ENCODE results near the gene TOE1.
"Not testable (repeated sequence)": the region's sequence is repeated elsewhere in the genome, so short reads cannot be mapped to it uniquely, and the experiment has no call there.

TOE1 gene

DNA sequence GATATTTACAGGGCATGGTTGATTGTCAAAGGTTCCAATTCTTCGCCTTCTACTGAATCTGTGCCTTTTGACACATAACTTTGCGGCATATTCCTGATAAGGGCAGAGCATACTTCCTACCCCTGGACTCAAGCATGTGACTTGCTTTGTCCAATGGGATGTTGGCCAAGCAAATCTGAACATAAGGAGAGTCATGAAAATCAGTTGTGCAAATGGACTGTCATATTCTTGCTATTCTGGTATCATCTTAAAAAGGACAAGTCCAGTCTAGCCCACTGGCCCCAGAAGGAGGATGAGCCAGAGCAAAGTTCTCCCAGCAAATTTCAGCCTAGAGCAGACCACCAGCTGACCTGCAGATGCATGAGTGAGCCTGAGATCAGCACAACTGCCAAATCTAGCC is 41.3 kb downstream of the TOE1 start:
- H3K4me3 ChIP-seq (ENCODE audit: control insufficient read depth, low read depth, low read length) = no peak overlapping the region
- TF ChIP-seq, protein P1, sequence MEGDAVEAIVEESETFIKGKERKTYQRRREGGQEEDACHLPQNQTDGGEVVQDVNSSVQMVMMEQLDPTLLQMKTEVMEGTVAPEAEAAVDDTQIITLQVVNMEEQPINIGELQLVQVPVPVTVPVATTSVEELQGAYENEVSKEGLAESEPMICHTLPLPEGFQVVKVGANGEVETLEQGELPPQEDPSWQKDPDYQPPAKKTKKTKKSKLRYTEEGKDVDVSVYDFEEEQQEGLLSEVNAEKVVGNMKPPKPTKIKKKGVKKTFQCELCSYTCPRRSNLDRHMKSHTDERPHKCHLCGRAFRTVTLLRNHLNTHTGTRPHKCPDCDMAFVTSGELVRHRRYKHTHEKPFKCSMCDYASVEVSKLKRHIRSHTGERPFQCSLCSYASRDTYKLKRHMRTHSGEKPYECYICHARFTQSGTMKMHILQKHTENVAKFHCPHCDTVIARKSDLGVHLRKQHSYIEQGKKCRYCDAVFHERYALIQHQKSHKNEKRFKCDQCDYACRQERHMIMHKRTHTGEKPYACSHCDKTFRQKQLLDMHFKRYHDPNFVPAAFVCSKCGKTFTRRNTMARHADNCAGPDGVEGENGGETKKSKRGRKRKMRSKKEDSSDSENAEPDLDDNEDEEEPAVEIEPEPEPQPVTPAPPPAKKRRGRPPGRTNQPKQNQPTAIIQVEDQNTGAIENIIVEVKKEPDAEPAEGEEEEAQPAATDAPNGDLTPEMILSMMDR (conservative IDR thresholded peaks at IDR 0.05; ENCODE audit: control insufficient read depth, insufficient read depth, low read depth, low read length) = no peak

DNA sequence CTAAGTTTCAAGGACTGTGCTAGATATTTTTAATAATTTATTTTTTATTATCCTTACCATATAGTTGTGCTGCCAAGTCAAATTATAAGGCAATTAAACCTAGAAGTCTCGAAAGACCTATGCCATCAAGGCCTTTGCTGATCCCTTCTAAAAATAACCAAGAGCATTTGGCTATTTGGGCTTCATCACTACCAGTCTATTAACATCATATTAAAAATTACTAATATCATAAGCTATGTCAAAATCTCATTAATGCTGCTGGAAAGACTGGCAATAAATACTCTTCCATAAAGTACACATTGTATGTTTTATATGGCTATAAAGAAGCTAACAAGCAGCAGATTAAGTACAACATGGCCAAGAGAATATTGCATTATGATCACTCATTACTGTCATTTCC is 43.2 kb downstream of the TOE1 start:
- no peak for DNase-seq (ENCODE audit: low read depth)
- no peak overlapping the region for H3K4me3 ChIP-seq (ENCODE audit: control insufficient read depth, low read depth, low read length)
- TF ChIP-seq, protein P1 (conservative IDR thresholded peaks at IDR 0.05; ENCODE audit: control insufficient read depth, insufficient read depth, low read depth, low read length) = no peak

More for the DNA sequence above, 41.3 kb downstream of the TOE1 start:
- no peak for DNase-seq (ENCODE audit: low read depth)

DNA sequence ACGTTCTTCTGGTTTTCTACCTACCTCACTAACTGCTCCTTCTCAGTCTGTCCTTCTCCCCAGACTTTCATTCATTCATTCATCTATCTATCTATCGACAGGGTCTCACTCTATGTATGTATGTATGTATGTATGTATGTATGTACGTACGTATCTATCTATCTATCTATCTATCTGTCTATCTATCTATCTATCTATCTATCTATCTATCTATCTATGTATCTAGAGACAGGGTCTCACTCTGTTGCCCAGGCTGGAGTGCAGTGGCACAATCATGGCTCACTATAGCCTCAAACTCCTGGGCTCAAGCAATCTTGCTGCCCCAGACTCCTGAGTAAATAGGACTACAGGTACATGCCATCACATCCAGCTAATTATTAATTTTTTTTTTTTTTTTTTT is 44.2 kb downstream of the TOE1 start:
- H3K4me3 ChIP-seq (ENCODE audit: control insufficient read depth, low read depth, low read length) = not testable (repeated sequence)

DNA sequence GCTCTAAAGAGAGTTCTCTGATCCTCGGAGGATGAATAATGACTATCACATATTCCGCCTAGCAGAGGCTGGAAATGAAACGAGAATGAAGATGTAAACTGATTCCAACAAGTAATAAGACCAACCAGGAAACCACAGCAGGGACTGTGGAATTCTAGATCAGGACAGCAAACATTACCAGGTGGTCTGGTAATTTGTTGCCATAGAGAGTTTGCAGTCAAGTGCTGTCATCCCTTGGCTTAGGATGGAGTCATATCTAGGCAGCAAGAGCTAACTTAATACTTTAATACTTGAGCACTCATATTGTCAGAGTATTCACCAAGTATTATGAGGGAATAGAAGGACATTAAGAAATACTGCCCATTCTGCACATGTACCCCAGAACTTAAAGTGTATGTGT is 45.3 kb downstream of the TOE1 start:
- TF ChIP-seq, protein P1 (conservative IDR thresholded peaks at IDR 0.05; ENCODE audit: control insufficient read depth, insufficient read depth, low read depth, low read length) = no peak
- DNase-seq (ENCODE audit: low read depth) = no peak
- H3K4me3 ChIP-seq (ENCODE audit: control insufficient read depth, low read depth, low read length) = no peak overlapping the region

More for the DNA sequence above, 44.2 kb downstream of the TOE1 start:
- DNase-seq (ENCODE audit: low read depth) = not testable (repeated sequence)

DNA sequence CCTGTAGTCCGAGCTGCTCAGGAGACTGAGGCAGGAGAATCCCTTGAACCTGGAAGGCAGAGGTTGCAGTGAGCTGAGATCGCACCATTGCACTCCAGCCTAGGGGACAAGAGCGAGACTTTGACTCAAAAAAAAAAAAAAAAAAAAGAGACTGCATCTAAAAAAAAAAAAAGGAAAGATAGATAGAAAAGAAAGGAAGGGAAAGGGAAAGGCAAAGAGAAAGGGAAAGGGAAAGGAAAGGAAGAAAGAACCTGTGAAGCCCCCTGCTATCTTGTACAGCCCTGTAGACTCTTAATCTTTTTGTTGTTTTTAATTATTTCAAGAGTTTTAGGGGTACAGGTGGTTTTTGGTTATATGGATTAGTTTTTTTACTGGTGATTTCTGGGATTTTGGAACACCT is 46.2 kb downstream of the TOE1 start:
- H3K4me3 ChIP-seq (ENCODE audit: control insufficient read depth, low read depth, low read length) = no peak overlapping the region
- TF ChIP-seq, protein P1 (conservative IDR thresholded peaks at IDR 0.05; ENCODE audit: control insufficient read depth, insufficient read depth, low read depth, low read length) = no peak
- DNase-seq (ENCODE audit: low read depth) = no peak

Data from fibroblast of mammary gland (primary cell).